Heart left ventricle (tissue), 16 donors: Measurements from ENCODE around the gene SIK1. TPM values are rescaled to one million over a fixed set of nuclear protein-coding genes. Genes with fewer than 3 reads are reported as not detected.
A peak's percentile ranks its signal among the peaks of the same experiment; 100 is the strongest.

Source experiments
- ATAC-seq, 4 donors: fragments of 200-7000 bp; cut with Tn5 transposase; one replicate each; pipeline ENCODE4 v1.9.1; 2020 to 2022; ENCODE audit warnings: moderate library complexity in 4 of 4, mild to moderate bottlenecking in 3 of 4, moderate number of reproducible peaks in 1 of 4
- DNase-seq, 5 donors: peaks; one replicate each; pipeline ENCODE4 v3.0.0-alpha.2; 2020
- H3K27ac ChIP-seq, 12 donors: fragments of 200-600 bp; sonication (generic) in 4 of 12; one replicate each; pipeline versions ENCODE4 v1.5.0 to v1.8.0; 2016 to 2022; ENCODE audit warnings: mild to moderate bottlenecking in 2 of 12
- H3K27me3 ChIP-seq, 9 donors: fragments of 200-600 bp; sonication (generic) in 2 of 9; one replicate each; pipeline versions ENCODE4 v1.5.1 to v1.8.0; 2016 to 2022; ENCODE audit warnings: mild to moderate bottlenecking in 3 of 9
- H3K36me3 ChIP-seq, 9 donors: fragments of 200-600 bp; sonication (generic) in 2 of 9; one replicate each; pipeline versions ENCODE4 v1.5.0 to v1.8.0; 2018 to 2022; ENCODE audit warnings: mild to moderate bottlenecking in 2 of 9
- H3K4me1 ChIP-seq, 12 donors: fragments of 200-600 bp; sonication (generic) in 4 of 12; one replicate each; pipeline versions ENCODE4 v1.5.0 to v1.8.0; 2016 to 2022; ENCODE audit warnings: mild to moderate bottlenecking in 3 of 12
- H3K4me3 ChIP-seq, 12 donors: fragments of 200-600 bp; sonication (generic) in 4 of 12; one replicate each; pipeline versions ENCODE4 v1.5.0 to v1.8.0; 2017 to 2022; ENCODE audit warnings: mild to moderate bottlenecking in 9 of 12, moderate library complexity in 4 of 12
- H3K9me3 ChIP-seq, 12 donors: fragments of 200-600 bp; sonication (generic) in 4 of 12; one replicate each; pipeline versions ENCODE4 v1.5.0 to v1.8.0; 2016 to 2022; ENCODE audit warnings: mild to moderate bottlenecking in 1 of 12
- CTCF ChIP-seq, 12 donors: fragments of 200-600 bp; sonication (generic) in 4 of 12; IDR thresholded peaks; one replicate each; pipeline versions ENCODE4 v1.5.0 to v1.8.0; 2018 to 2022; ENCODE audit warnings: antibody characterized with exemption in 12 of 12, mild to moderate bottlenecking in 5 of 12
- POLR2A ChIP-seq, 2 donors: fragments of 450-650 bp; IDR thresholded peaks; one replicate each; pipeline ENCODE4 v1.6.1; 2017; ENCODE audit warnings: antibody characterized with exemption in 2 of 2, mild to moderate bottlenecking in 2 of 2, moderate library complexity in 2 of 2
- WGBS, 4 donors: extraction: QIAGEN DNeasy Blood & Tissue Kit in 2 of 4; methylation state at CpG; one replicate each; pipeline versions ENCODE4 v1.1.5 to v1.1.7; 2013 to 2018; 5-methylcytosine and 5-hydroxymethylcytosine counted together
- intact Hi-C, 10 donors: fragments of 100-400 bp; cut with DNase I; formaldehyde crosslinking; loops; one replicate each; pipeline versions ENCODE4 v1.11.1 to v1.14.2; 2022
- polyA plus RNA-seq, 2 donors: library from polyadenylated mRNA; stranded (reverse); fragments of 200-250 nt; gene quantifications; one replicate each; pipeline ENCODE4 v1.2.3, GENCODE V29; 2013
- total RNA-seq, 9 donors: library from RNA; depleted of rRNA in 2 of 9; stranded (reverse); fragments of >200 nt in 2 of 9; fragmentation: NEBNext Ultra II Directional in 3 of 9; extraction: Animal tissue kit (Norgen Biotek cat#: 25700) in 3 of 9; gene quantifications; one replicate each; pipeline versions ENCODE4 v1.1.0 to v1.2.4, GENCODE V29; 2016 to 2023
- donor health status: ischemic (EF 13 %, LVEDD 7.1; RV severe dilation, severe dysfunction).
- donor health status: healthy with polysubstance abuse.
- donor health status: DM: no; HTN: yes; CAD: no.
- donor health status: DM: no; HTN: no; CAD: no.
- donor health status: ischemic (EF 25% LVEDD 6.9; RV normal size, moderate dysfunction).
- donor health status: ischemic (EF 25% LVEDD 5.7; RV mildly dilated, moderate dysfunction).
- donor health status: healthy.
- donor health status: DM: yes; HTN: yes; CAD: no.
- donor health status: ischemic (EF 35%, LVEDD 5.7; RV mildly dilated, moderate dysfunction).
- donor health status: nonischemic (EF 11% LVEDD 7.7; RV severe dilation, severe dysfunction).
- donor health status: DM: yes; HTN: yes; CAD: no.
- donor health status: PGD.
- donor health status: ischemic (EF 29% LVEDD 5.4; RV normal size, mild dysfunction).
- donor health status: nonischemic (EF 23%, LVEDD 6.1; RV moderate dilation, normal function).

Gene SIK1
- total and polyA plus RNA-seq, 11 donors: 0.38 to 53.5 (median 5.4) TPM

GRCh38 chr21:43373362-43374227, 53.3 kb downstream of the SIK1 start:
- DNase-seq (peak in 1 of 5 donors; percentile 41), ATAC-seq (peak in 1 of 4 donors; percentile 16)
- Histone ChIP-seq H3K4me3 (no peak overlapping the region), H3K36me3 (no peaks in the 10 kb centered on the region), H3K9me3 (no peaks in the 10 kb centered on the region), H3K4me1 (peaks cover 0 to 6% (median 0%) of the 10 kb centered on the region in 12 donors), H3K27me3 (no peaks in the 10 kb centered on the region), H3K27ac (no peak overlapping the region)
- WGBS, 4 donors: 85 to 92% (median 87%) methylated on average over 14 to 21 of the region's 21 CpGs
- intact Hi-C loops: loop anchor here in 1 of 10 donors (10.0 kb wide), 1 partner anchor 59 kb away; no protein-coding TSS in a partner anchor
- TF ChIP-seq CTCF (IDR thresholded peaks at IDR 0.05) (no peak), POLR2A (IDR thresholded peaks at IDR 0.05) (no peak)

GRCh38 chr21:43372663-43373361, 54.1 kb downstream of the SIK1 start:
- ATAC-seq (no peak), DNase-seq (no peak)
- no peaks in the 10 kb centered on the region for H3K9me3 ChIP-seq
- no peak overlapping the region for H3K4me3 ChIP-seq
- H3K4me1 ChIP-seq: peaks cover 0 to 6% (median 0%) of the 10 kb centered on the region in 12 donors
- no peaks in the 10 kb centered on the region for H3K36me3 ChIP-seq
- TF ChIP-seq POLR2A (IDR thresholded peaks at IDR 0.05) (no peak), CTCF (IDR thresholded peaks at IDR 0.05) (no peak)
- no peaks in the 10 kb centered on the region for H3K27me3 ChIP-seq
- no peak overlapping the region for H3K27ac ChIP-seq
- WGBS, 4 donors: 89 to 94% (median 93%) methylated on average over 21 to 26 of the region's 26 CpGs
- intact Hi-C loops: loop anchor here in 1 of 10 donors (10.0 kb wide), 1 partner anchor 58 kb away; no protein-coding TSS in a partner anchor

- intact Hi-C loops: loop anchor here in 1 of 10 donors (10.0 kb wide), 1 partner anchor 57 kb away; no protein-coding TSS in a partner anchor
- Histone ChIP-seq H3K9me3 (no peaks in the 10 kb centered on the region), H3K27me3 (no peaks in the 10 kb centered on the region), H3K4me1 (peaks cover 0 to 6% (median 0%) of the 10 kb centered on the region in 12 donors), H3K36me3 (no peaks in the 10 kb centered on the region), H3K4me3 (no peak overlapping the region), H3K27ac (no peak overlapping the region)
- DNase-seq: peak in 1 of 5 donors; percentile 56
- 90 to 98% (median 95%) methylated on average over 3 to 9 of the region's 9 CpGs for WGBS, 4 donors
- no peak for ATAC-seq
- TF ChIP-seq POLR2A (IDR thresholded peaks at IDR 0.05): no peak
- TF ChIP-seq CTCF (IDR thresholded peaks at IDR 0.05): no peak
Measured at GRCh38 chr21:43371786-43372185, 55.1 kb downstream of the SIK1 start.
